Activated naive CD8-positive, alpha-beta T cell treated with anti-CD3 and anti-CD28 coated beads for 36 hours (primary cell): ENCODE results near the gene SHKBP1. TPM values are rescaled to one million over a fixed set of nuclear protein-coding genes. Genes with fewer than 3 reads are reported as not detected.
"Not testable (repeated sequence)": the region's sequence is repeated elsewhere in the genome, so short reads cannot be mapped to it uniquely, and the experiment has no call there.

ENCODE experiments used
- DNase-seq: peaks from one replicate; pipeline ENCODE4 v3.0.0; 2021
- H3K27ac Mint-ChIP-seq: one replicate; pipeline ENCODE4 v1.8.0; 2022; ENCODE audit warnings: mild to moderate bottlenecking, moderate library complexity, mixed read lengths
- H3K27me3 Mint-ChIP-seq: one replicate; pipeline ENCODE4 v1.8.0; 2022; ENCODE audit warnings: mild to moderate bottlenecking, mixed read lengths
- H3K36me3 Mint-ChIP-seq: one replicate; pipeline ENCODE4 v1.8.0; 2021; ENCODE audit warnings: mild to moderate bottlenecking, mixed read lengths
- H3K4me1 Mint-ChIP-seq: one replicate; pipeline ENCODE4 v1.8.0; 2021; ENCODE audit warnings: mixed read lengths
- H3K4me3 Mint-ChIP-seq: one replicate; pipeline ENCODE4 v1.8.0; 2022; ENCODE audit warnings: mild to moderate bottlenecking, moderate library complexity, mixed read lengths
- H3K9me3 Mint-ChIP-seq: one replicate; pipeline ENCODE4 v1.8.0; 2022; ENCODE audit warnings: mixed read lengths
- total RNA-seq, 2 experiments: library from RNA; stranded (reverse); gene quantifications; one replicate each; pipeline ENCODE4 v1.2.3, GENCODE V29; 2021

Gene SHKBP1, protein sequence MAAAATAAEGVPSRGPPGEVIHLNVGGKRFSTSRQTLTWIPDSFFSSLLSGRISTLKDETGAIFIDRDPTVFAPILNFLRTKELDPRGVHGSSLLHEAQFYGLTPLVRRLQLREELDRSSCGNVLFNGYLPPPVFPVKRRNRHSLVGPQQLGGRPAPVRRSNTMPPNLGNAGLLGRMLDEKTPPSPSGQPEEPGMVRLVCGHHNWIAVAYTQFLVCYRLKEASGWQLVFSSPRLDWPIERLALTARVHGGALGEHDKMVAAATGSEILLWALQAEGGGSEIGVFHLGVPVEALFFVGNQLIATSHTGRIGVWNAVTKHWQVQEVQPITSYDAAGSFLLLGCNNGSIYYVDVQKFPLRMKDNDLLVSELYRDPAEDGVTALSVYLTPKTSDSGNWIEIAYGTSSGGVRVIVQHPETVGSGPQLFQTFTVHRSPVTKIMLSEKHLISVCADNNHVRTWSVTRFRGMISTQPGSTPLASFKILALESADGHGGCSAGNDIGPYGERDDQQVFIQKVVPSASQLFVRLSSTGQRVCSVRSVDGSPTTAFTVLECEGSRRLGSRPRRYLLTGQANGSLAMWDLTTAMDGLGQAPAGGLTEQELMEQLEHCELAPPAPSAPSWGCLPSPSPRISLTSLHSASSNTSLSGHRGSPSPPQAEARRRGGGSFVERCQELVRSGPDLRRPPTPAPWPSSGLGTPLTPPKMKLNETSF
- total RNA-seq = 10 to 100 TPM; 71.1 to 74.5 TPM

GRCh38 chr19:40576585-40577451 lies at the start of gene SHKBP1:
SHKBP1 (plus strand) TSS chr19:40576873; CDS start chr19:40576900, 27 bp downstream.
- Mint-ChIP-seq H3K27ac (peak within 1 kb of the TSS; percentile 68), H3K4me1 (peaks cover 13% of the 10 kb centered on the region), H3K4me3 (peak within 1 kb of the TSS; percentile 87)

GRCh38 chr19:40528078-40528477 lies 48.6 kb upstream of the SHKBP1 start:
- Mint-ChIP-seq H3K27me3 (peaks cover 22% of the 10 kb centered on the region), H3K4me3 (no peak overlapping the region), H3K36me3 (no peaks in the 10 kb centered on the region), H3K4me1 (peaks cover 11% of the 10 kb centered on the region), H3K9me3 (peaks cover 3% of the 10 kb centered on the region), H3K27ac (no peak overlapping the region)
- no peak for DNase-seq

More at GRCh38 chr19:40576585-40577451, at the start of gene SHKBP1:
- DNase-seq = peak; percentile 94
- no peaks in the 10 kb centered on the region for H3K27me3 Mint-ChIP-seq
- H3K36me3 Mint-ChIP-seq = peaks cover 5% of the 10 kb centered on the region
- no peaks in the 10 kb centered on the region for H3K9me3 Mint-ChIP-seq

DNA sequence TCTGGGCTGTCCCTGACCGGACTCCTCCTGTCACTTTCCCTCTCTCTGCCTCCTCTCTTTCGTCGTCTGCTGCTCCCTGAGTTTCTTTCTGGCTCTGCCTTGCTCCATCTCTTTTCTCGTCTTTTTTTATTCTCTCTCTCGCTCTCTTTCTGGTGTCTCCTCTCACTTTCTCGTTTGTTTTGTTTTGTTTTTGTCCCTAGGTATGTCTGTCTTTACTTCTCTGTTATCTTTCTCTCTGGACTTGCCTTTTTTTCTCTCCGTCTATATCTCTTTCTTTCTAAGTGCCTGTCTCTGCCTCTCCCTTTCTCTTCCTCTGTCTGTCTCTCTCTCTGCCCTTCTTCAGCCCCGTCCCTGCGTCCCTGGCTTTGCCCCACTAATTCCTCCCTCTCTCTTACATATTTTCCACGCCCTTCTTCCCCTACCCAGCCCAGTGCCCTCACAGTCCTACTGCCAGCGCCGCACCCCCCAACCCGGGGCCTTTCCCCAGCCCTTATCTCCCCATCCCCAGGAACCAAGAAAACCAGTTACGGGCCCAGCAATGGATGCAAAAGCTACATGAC lies 48.1 kb upstream of the SHKBP1 start:
- no peak overlapping the region for H3K27ac Mint-ChIP-seq
- DNase-seq = no peak
- H3K4me1 Mint-ChIP-seq = peaks cover 11% of the 10 kb centered on the region
- H3K9me3 Mint-ChIP-seq = peaks cover 3% of the 10 kb centered on the region
- H3K36me3 Mint-ChIP-seq = no peaks in the 10 kb centered on the region
- H3K27me3 Mint-ChIP-seq = peaks cover 23% of the 10 kb centered on the region
- no peak overlapping the region for H3K4me3 Mint-ChIP-seq

DNA sequence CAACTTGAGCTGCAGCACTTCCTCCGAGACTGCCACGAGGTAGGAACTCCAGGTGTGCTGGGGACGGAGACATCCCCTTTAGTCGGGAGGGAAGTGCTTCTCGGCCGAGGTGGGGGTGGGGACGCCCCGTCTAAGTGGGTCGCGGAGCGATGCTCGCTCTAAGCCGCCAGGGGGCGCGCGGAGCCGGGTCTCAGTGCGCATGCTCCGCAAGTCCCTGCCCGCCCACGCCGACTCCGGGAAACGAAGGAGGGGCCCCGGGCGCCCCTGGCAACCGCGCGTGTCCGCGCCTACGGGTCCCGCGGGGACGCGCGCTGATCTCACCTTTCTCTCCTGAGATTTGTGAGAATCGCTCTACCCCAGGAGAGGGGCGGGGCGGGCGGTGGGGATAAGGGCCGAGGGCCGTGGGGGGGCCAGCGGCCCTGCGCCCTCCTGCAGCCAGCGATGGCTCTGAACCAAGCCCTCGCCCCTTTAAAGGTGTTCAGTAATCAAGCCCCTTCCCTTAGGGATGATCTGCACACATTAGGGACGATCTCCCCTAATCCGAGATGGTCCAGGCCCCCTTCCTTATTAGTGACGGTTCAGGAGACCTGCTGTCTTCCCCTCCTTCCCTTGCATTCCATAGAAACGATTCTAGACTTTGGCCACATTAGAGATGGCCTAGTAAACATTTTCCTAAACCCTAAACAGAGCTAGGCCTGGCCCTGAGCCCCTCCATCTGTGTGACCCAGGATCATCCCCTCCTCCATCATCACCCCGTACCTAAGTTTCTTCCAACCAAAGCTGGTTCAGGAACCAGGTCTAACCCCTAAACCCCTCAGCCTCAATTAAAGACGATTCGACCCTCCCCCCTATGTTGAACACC lies 47.3 kb upstream of the SHKBP1 start:
- peaks cover 11% of the 10 kb centered on the region for H3K4me1 Mint-ChIP-seq
- peak overlapping the region; percentile 7 for H3K27ac Mint-ChIP-seq
- H3K4me3 Mint-ChIP-seq = peak overlapping the region; percentile 32

DNA sequence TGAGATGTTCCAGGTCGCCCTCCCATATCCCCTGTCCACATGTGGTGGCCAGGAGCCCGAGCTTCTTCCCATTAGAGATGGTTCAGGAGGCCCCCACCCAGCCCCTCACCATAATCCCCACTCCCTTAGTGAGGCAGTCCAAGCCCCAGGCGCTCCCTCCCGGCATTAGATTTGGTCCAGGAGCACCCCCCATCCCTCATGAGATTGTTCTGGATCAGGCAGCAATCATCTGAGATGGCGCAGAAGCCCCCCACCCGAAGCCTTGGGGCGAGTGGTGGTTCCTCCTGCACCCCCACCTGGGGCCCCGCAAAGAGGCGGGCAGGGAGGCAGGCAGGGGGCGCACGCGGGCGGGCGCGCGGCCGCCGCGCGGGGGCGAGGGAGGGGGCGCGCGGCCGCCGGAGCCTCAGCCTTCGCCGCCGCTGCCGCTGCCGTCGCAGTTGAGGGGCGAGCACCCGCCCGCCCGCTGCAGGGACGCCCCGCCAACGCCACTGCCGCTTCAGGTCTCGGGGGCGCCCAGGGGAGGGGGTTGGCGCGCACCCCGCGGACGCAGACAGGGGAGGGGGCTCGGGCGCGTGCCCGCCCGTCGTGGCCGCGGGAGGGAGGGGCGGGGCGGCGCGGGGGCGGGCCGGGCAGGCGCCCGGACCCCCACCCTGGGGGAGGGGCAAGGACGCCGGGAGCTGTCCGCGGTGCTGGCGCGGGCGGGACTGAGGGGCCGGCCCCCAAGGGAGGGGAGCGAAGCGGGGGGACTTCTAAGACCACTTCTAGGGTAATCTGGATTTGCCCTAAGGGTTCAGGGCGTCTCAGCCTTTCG lies 46.4 kb upstream of the SHKBP1 start:
- H3K36me3 Mint-ChIP-seq = no peaks in the 10 kb centered on the region

More for the DNA sequence above, 47.3 kb upstream of the SHKBP1 start:
- H3K36me3 Mint-ChIP-seq = no peaks in the 10 kb centered on the region
- peaks cover 3% of the 10 kb centered on the region for H3K9me3 Mint-ChIP-seq
- peaks cover 26% of the 10 kb centered on the region for H3K27me3 Mint-ChIP-seq
- DNase-seq = peak; percentile 90

DNA sequence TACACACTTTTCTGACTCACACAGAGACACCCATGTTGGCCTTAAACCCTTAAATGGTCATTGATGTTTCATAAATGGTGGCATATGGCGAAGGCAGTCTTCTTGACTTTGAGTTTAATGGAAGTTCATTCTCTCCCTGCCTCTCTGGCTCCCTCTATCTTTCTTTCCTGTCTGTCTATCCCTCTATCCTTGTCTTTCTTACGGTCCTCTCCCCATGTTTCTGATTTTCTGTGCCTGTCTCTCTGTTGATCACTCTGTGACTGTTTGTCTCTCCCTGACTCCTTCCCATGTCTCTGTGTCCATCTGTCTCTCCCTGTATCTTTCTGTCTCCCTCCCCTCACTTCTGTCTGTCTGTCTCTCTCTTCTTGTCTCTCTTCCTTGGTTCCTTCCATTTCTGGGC lies 43.2 kb upstream of the SHKBP1 start:
- Mint-ChIP-seq H3K4me3 (no peak overlapping the region), H3K4me1 (peaks cover 11% of the 10 kb centered on the region), H3K9me3 (peaks cover 3% of the 10 kb centered on the region), H3K36me3 (no peaks in the 10 kb centered on the region), H3K27ac (no peak overlapping the region), H3K27me3 (peaks cover 26% of the 10 kb centered on the region)
- no peak for DNase-seq

More for the DNA sequence above, 46.4 kb upstream of the SHKBP1 start:
- Mint-ChIP-seq H3K4me1 (peaks cover 11% of the 10 kb centered on the region), H3K9me3 (peaks cover 3% of the 10 kb centered on the region), H3K27ac (no peak overlapping the region), H3K4me3 (no peak overlapping the region), H3K27me3 (peaks cover 26% of the 10 kb centered on the region)
- DNase-seq = peak; percentile 25

DNA sequence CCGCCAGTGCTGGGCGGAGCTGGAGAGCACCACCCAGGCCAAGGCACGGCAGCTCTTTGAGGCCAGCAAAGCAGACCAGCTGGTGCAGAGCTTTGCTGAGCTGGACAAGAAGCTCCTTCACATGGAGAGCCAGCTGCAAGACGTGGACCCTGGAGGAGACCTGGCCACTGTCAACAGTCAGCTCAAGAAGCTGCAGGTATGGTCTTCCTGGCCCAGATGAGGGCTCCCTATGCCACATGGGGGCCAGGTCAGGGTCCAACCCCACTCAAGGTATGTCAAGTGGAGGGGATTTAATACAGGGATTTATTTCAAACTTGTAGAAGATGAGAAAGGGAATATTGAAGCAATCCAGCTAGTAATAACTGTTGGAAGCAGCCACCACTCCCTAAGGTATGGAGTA lies 42.5 kb upstream of the SHKBP1 start:
- Mint-ChIP-seq H3K4me1 (peaks cover 11% of the 10 kb centered on the region), H3K36me3 (no peaks in the 10 kb centered on the region), H3K9me3 (peaks cover 3% of the 10 kb centered on the region), H3K27ac (no peak overlapping the region), H3K27me3 (peaks cover 26% of the 10 kb centered on the region), H3K4me3 (no peak overlapping the region)
- DNase-seq = no peak

GRCh38 chr19:40539070-40539469 lies 37.6 kb upstream of the SHKBP1 start:
- Mint-ChIP-seq H3K27me3 (peaks cover 4% of the 10 kb centered on the region), H3K27ac (no peak overlapping the region), H3K9me3 (no peaks in the 10 kb centered on the region), H3K4me1 (no peaks in the 10 kb centered on the region), H3K36me3 (no peaks in the 10 kb centered on the region), H3K4me3 (no peak overlapping the region)
- no peak for DNase-seq

DNA sequence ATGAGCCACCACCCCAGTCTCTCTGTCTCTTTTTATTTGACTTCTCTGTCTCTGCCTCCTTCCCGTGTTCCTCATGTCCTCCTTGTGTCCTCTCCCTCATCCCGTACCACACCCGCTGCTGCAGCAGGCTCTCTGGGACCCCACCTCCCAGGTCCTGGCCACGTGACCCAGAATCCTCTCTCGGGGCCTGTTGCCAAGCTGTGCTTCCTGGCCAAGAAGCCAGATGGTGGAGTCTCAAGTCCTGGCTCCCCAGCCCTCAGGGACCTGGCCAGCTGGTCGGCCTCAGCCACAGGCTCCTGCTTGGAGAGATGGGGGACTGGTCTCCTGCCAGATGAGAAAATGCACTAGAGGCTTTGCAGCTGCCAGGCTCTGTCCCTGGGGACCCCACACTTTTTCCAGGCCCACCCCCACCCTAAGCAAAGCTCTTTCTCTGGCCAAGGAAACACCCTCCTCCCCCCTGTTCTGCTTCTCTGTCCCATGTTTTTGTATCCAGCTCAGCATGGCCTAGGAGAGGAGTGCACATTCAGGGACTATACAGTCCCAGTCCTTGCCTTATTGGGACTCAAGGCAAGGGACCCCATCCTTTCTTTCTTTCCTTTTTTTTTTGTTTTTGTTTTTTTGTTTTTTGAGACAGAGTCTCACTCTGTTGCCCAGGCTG lies 34.3 kb upstream of the SHKBP1 start:
- no peak overlapping the region for H3K27ac Mint-ChIP-seq
- no peaks in the 10 kb centered on the region for H3K36me3 Mint-ChIP-seq
- peaks cover 8% of the 10 kb centered on the region for H3K27me3 Mint-ChIP-seq
- no peak for DNase-seq
- H3K4me3 Mint-ChIP-seq = no peak overlapping the region
- no peaks in the 10 kb centered on the region for H3K4me1 Mint-ChIP-seq
- H3K9me3 Mint-ChIP-seq = no peaks in the 10 kb centered on the region

DNA sequence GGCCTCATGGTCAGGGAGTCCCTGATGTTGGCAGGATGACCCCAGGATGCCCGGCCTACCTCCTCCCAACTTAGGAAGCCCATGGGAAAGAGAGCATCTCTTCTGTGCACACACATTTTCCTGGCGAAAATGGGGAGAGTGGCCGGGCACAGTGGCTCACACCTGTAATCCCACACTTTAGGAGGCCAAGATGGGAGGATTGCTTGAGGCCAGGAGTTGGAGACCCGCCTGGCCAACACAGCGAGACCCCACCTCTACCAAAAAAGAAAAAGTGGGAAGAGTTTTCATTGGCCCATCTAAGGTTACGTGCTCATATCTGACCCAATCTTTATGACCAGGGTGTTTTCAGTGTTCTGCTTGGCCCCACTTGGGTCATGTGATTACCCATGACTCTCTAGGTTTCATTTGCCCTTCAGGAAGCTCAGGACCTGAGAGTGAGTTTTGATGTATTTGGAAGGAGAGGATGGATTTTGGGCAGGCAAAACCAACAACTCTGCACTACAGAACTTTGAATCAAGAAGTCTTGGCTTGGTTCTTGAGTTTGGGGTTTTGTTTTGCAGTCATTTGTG lies 33.6 kb upstream of the SHKBP1 start:
- Mint-ChIP-seq H3K36me3 (no peaks in the 10 kb centered on the region), H3K9me3 (no peaks in the 10 kb centered on the region), H3K27ac (no peak overlapping the region), H3K4me1 (no peaks in the 10 kb centered on the region), H3K27me3 (peaks cover 12% of the 10 kb centered on the region), H3K4me3 (no peak overlapping the region)
- no peak for DNase-seq

DNA sequence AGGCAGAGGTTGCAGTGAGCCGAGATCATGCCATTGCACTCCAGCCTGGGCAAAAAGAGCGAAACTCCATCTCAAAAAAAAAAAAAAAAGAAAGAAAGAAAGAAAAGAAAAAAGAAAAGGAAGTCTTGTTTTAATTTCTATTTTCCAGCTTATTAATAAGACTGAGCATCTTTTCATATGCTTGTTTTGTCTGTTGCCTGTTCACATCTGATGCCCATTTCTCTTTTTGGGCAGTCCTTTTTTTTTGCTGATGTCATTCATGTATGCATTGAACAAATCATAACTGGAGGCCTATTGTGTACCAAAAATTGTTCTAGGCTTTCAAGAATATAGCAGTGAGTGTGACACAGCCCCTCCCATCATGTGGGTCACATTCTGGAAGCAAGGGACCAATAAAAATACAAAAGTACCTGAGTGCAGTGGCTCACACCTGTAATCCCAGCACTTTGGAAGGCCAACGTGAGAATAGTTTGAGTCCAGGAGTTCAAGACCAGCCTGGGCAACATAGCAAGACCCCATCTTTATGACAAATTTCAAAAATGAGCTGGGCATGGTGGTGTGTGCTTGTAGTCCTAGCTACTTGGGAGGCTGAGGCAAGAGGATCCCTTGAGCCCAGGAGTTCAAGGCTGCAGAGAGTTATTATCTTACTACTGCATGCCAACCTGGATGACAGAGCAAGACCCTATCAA lies 30.4 kb upstream of the SHKBP1 start:
- H3K4me1 Mint-ChIP-seq, H3K36me3 Mint-ChIP-seq, H3K9me3 Mint-ChIP-seq, DNase-seq, H3K27ac Mint-ChIP-seq, H3K4me3 Mint-ChIP-seq: not testable (repeated sequence)
- peaks cover 38% of the 10 kb centered on the region for H3K27me3 Mint-ChIP-seq

- not testable (repeated sequence) for DNase-seq, H3K4me3 Mint-ChIP-seq, H3K4me1 Mint-ChIP-seq, H3K36me3 Mint-ChIP-seq, H3K27ac Mint-ChIP-seq, H3K9me3 Mint-ChIP-seq
- H3K27me3 Mint-ChIP-seq = peaks cover 39% of the 10 kb centered on the region
Measured at GRCh38 chr19:40547190-40547589, 29.5 kb upstream of the SHKBP1 start.
